MM.1S (cell line): ENCODE results near the gene TSPAN3.

Experiments
- DNase-seq: peaks from one replicate; pipeline ENCODE4 v3.0.0-alpha.2; 2015
- H2AFZ ChIP-seq: fragments of 300-600 bp; sonication (generic); 2 replicates; pipeline ENCODE4 v1.6.0; 2016; ENCODE audit warnings: antibody characterized with exemption, low read length
- H3F3A ChIP-seq: fragments of 300-600 bp; sonication (generic); 2 replicates; pipeline ENCODE4 v1.6.1; 2016; ENCODE audit warnings: mild to moderate bottlenecking, antibody characterized with exemption, low read length, moderate library complexity, mixed read lengths; ENCODE audit not compliant: insufficient read depth
- H3K27ac ChIP-seq: fragments of 300-600 bp; sonication (generic); 2 replicates; pipeline ENCODE4 v1.5.1; 2016; ENCODE audit warnings: mild to moderate bottlenecking, low read length
- H3K27me3 ChIP-seq: fragments of 300-600 bp; sonication (generic); replicated peaks from 2 replicates; pipeline ENCODE4 v1.6.0; 2016; ENCODE audit warnings: low read length; ENCODE audit not compliant: insufficient read depth
- H3K36me3 ChIP-seq: fragments of 300-600 bp; sonication (generic); replicated peaks from 2 replicates; pipeline ENCODE4 v1.6.1; 2016; ENCODE audit warnings: mild to moderate bottlenecking, low read length, mixed read lengths; ENCODE audit not compliant: insufficient read depth
- H3K4me1 ChIP-seq: fragments of 300-600 bp; sonication (generic); 2 replicates; pipeline ENCODE4 v1.6.1; 2016; ENCODE audit warnings: low read length, mixed read lengths
- H3K4me2 ChIP-seq: fragments of 300-600 bp; sonication (generic); 2 replicates; pipeline ENCODE4 v1.6.0; 2016; ENCODE audit warnings: low read depth, low read length
- H3K4me3 ChIP-seq: fragments of 300-600 bp; sonication (generic); 2 replicates; pipeline ENCODE4 v1.5.1; 2016; ENCODE audit warnings: low read length, mixed read lengths
- H3K79me2 ChIP-seq: fragments of 300-600 bp; sonication (generic); 2 replicates; pipeline ENCODE4 v1.6.1; 2016; ENCODE audit warnings: mixed run types, low read length, mixed read lengths
- H3K9ac ChIP-seq: fragments of 300-600 bp; sonication (generic); 2 replicates; pipeline ENCODE4 v1.6.1; 2016; ENCODE audit warnings: low read length, mixed read lengths
- H3K9me2 ChIP-seq: fragments of 300-600 bp; sonication (generic); replicated peaks from 2 replicates; pipeline ENCODE4 v1.6.1; 2016; ENCODE audit warnings: mild to moderate bottlenecking, low read length, mixed read lengths; ENCODE audit not compliant: insufficient read depth
- H3K9me3 ChIP-seq: fragments of 300-600 bp; sonication (generic); replicated peaks from 2 replicates; pipeline ENCODE4 v1.6.1; 2016; ENCODE audit warnings: mild to moderate bottlenecking, low read length, mixed read lengths; ENCODE audit not compliant: insufficient read depth
- H4K20me1 ChIP-seq: fragments of 300-600 bp; sonication (generic); 2 replicates; pipeline ENCODE4 v1.6.1; 2016; ENCODE audit warnings: mild to moderate bottlenecking, low read length, moderate library complexity, mixed read lengths; ENCODE audit not compliant: insufficient read depth
- CTCF ChIP-seq: fragments of 300-600 bp; sonication (generic); IDR thresholded peaks from 2 replicates; pipeline ENCODE4 v1.5.1; 2016; ENCODE audit warnings: antibody characterized with exemption, low read length, mixed read lengths
- EZH2 ChIP-seq: fragments of 300-600 bp; sonication (generic); optimal IDR thresholded peaks from 2 replicates; pipeline ENCODE3; 2017; ENCODE audit warnings: low read depth, mild to moderate bottlenecking, antibody characterized with exemption, low read length, mixed read lengths
- EZH2phosphoT487 ChIP-seq: fragments of 300-600 bp; sonication (generic); IDR thresholded peaks from 2 replicates; pipeline ENCODE4 v1.6.1; 2018; ENCODE audit warnings: antibody characterized with exemption, low read length

TSPAN3 gene

DNA sequence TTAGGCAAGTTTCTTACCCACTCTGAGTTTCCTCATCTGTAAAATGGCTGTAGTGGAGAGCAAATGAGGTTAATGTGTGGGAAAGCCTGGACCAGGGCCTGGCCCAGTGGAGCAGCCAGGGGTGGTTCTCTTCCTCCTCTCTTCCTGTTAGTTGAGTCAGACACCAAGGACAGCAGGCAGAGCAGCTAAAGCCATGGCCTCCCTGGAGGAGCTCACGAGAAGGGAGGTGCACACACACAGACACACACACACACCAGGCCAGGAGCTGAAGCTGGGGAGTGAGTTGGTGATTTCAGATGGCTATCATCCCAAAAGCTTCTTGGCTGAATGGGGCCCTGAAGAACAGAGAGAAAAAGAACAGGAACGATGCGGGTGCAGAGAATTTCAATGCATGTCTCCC, 33.2 kb upstream of the TSPAN3 start:
- no peak overlapping the region for H3K9ac ChIP-seq
- no peak for TF ChIP-seq CTCF
- no peak for TF ChIP-seq EZH2
- no peak for TF ChIP-seq EZH2phosphoT487
- H3K27ac ChIP-seq, result no peak overlapping the region
- H3K27me3 ChIP-seq, result no peaks in the 10 kb centered on the region
- no peaks in the 10 kb centered on the region for H3K9me3 ChIP-seq
- no peaks in the 10 kb centered on the region for H4K20me1 ChIP-seq
- no peaks in the 10 kb centered on the region for H3F3A ChIP-seq
- H3K36me3 ChIP-seq, result no peaks in the 10 kb centered on the region
- no peak overlapping the region for H3K4me2 ChIP-seq
- H2AFZ ChIP-seq, result no peak overlapping the region
- no peak for DNase-seq
- no peak overlapping the region for H3K4me3 ChIP-seq
- H3K79me2 ChIP-seq, result no peaks in the 10 kb centered on the region
- no peaks in the 10 kb centered on the region for H3K4me1 ChIP-seq
- H3K9me2 ChIP-seq, result no peaks in the 10 kb centered on the region

DNA sequence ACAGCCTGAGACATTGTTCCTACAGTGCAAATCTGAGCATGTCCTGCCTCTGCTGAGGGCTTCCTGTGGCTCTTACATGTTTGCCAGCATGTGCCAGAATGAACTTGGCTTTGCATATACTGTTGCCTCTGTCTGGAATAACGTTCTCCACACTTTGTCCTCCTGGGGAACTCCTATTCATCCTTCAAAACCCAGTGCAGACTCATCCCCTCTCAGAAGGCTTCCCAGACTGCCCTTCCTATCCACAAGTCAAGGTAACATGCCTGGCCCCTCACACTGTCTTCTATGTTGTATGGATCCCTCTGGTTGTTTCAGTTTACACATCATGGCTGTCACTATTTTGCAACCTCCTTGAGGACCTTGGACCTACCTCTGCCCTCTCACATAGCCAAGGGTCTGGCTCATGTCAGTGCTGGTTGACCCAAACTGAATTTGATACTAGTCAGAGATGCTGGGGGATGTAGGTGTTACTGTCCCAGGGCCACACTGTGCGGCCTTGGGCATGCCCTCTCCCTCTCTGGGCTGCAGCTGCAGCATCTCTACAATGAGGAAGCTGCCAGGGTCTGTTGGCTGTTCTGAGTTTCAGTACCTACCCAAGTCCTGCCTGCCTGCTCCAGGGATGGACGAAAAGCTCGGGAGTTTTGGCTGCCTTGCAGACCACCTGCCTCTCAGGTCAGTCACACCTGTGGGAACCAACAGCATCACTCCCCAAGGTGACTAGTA, 29.0 kb upstream of the TSPAN3 start:
- Histone ChIP-seq H3K4me2 (no peak overlapping the region), H3K27ac (no peak overlapping the region), H2AFZ (no peak overlapping the region), H3F3A (no peaks in the 10 kb centered on the region), H3K9ac (no peak overlapping the region), H3K36me3 (no peaks in the 10 kb centered on the region), H3K4me3 (no peak overlapping the region), H3K4me1 (no peaks in the 10 kb centered on the region), H3K27me3 (no peaks in the 10 kb centered on the region), H3K9me3 (no peaks in the 10 kb centered on the region), H3K9me2 (no peaks in the 10 kb centered on the region), H3K79me2 (no peaks in the 10 kb centered on the region), H4K20me1 (no peaks in the 10 kb centered on the region)
- DNase-seq, result no peak
- TF ChIP-seq EZH2 (no peak), CTCF (no peak), EZH2phosphoT487 (no peak)

DNA sequence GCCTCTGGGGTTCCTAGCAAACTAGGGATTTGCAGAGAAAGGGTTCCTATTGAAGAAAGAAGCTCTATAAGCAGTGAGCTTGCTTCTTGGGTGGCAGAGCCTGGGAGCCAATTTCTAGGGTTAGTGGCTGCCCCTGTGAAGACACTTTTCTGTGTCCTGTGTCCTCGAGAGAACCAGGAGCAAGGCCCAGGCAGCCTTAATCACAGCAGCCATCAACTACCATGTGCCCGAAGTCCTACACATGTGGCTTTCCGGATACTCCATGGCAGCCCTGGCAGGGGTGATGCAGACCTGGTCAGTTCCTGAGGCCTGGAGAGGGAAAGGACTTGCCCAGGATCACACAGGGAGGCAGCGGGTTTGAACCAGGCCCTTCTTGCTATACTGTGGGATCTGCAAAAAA, 27.7 kb upstream of the TSPAN3 start:
- Histone ChIP-seq H3K79me2 (no peaks in the 10 kb centered on the region), H2AFZ (no peak overlapping the region), H3K27ac (no peak overlapping the region), H3K9me3 (no peaks in the 10 kb centered on the region), H3K36me3 (no peaks in the 10 kb centered on the region), H3K9me2 (no peaks in the 10 kb centered on the region), H3K4me2 (no peak overlapping the region), H3K27me3 (no peaks in the 10 kb centered on the region), H3F3A (no peaks in the 10 kb centered on the region), H4K20me1 (no peaks in the 10 kb centered on the region), H3K9ac (no peak overlapping the region), H3K4me3 (no peak overlapping the region), H3K4me1 (no peaks in the 10 kb centered on the region)
- DNase-seq, result no peak
- TF ChIP-seq CTCF (no peak), EZH2phosphoT487 (no peak), EZH2 (no peak)
